HuH-7 (cell line): ENCODE data around the gene STAB1.
A peak's percentile ranks its signal among the peaks of the same experiment; 100 is the strongest.

Source experiments
- DNase-seq: peaks from one replicate; pipeline ENCODE4 v3.0.0; 2011; ENCODE audit warnings: low spot score

The STAB1 gene

GRCh38 chr3:52534281-52535183, 39.4 kb downstream of the STAB1 start:
- no peak for DNase-seq

GRCh38 chr3:52535411-52536111, 40.4 kb downstream of the STAB1 start:
- DNase-seq = no peak

GRCh38 chr3:52536112-52536368, 40.9 kb downstream of the STAB1 start:
- no peak for DNase-seq

GRCh38 chr3:52536369-52537164, 41.4 kb downstream of the STAB1 start, which contains the start of gene UQCC5:
Gene UQCC5, plus strand, starts transcription at chr3:52536605. Its CDS starts 151 bp downstream, at chr3:52536756.
- peak; percentile 84 for DNase-seq

GRCh38 chr3:52537165-52537620, 42.1 kb downstream of the STAB1 start:
- no peak for DNase-seq

- DNase-seq = no peak
Measured at GRCh38 chr3:52537726-52538421, 42.7 kb downstream of the STAB1 start.

GRCh38 chr3:52539010-52539653, 44.0 kb downstream of the STAB1 start:
- no peak for DNase-seq

- DNase-seq = no peak
Measured at GRCh38 chr3:52541050-52541449, 45.9 kb downstream of the STAB1 start.

- DNase-seq = no peak
Measured at GRCh38 chr3:52544937-52545336, 49.8 kb downstream of the STAB1 start.

GRCh38 chr3:52546111-52546901, 51.2 kb downstream of the STAB1 start:
- no peak for DNase-seq

GRCh38 chr3:52547143-52547542, 52.0 kb downstream of the STAB1 start:
- no peak for DNase-seq

- DNase-seq = no peak
Measured at GRCh38 chr3:52551118-52551517, 56.0 kb downstream of the STAB1 start.

- DNase-seq = no peak
Measured at GRCh38 chr3:52552089-52552488, 57.0 kb downstream of the STAB1 start.

- no peak for DNase-seq
Measured at GRCh38 chr3:52554026-52554755, 59.1 kb downstream of the STAB1 start.

GRCh38 chr3:52555056-52555455, 59.9 kb downstream of the STAB1 start:
- no peak for DNase-seq

- no peak for DNase-seq
Measured at GRCh38 chr3:52557011-52557960, 62.1 kb downstream of the STAB1 start.

- DNase-seq = no peak
Measured at GRCh38 chr3:52558436-52558835, 63.3 kb downstream of the STAB1 start.

- DNase-seq = no peak
Measured at GRCh38 chr3:52561028-52561747, 66.0 kb downstream of the STAB1 start.
